ENCODE results near the gene IFNG. TPM values are rescaled to one million over a fixed set of nuclear protein-coding genes. Genes with fewer than 3 reads are reported as not detected.

IFNG gene
- total and polyA plus RNA-seq, 10 of the 15 experiments (the other 5 are each of a cell fraction or from before 2014, with no cell fraction given), result 0.10 to 1.4 (median 0.25) TPM; not detected in 2

- Histone ChIP-seq H3K4me1 (ENCODE audit: control insufficient read depth, insufficient read depth, low read length) (no peaks in the 10 kb centered on the region), H3K79me2 (ENCODE audit: control insufficient read depth, insufficient read depth, low read length) (no peaks in the 10 kb centered on the region), H3K9ac (ENCODE audit: control insufficient read depth, insufficient read depth, low read length) (no peak overlapping the region), H2AFZ (ENCODE audit: control insufficient read depth, low read depth, low read length) (no peak overlapping the region), H3K36me3 (ENCODE audit: control insufficient read depth in 2 of 2, insufficient read depth in 2 of 2, low read length in 1 of 2) (no peaks in the 10 kb centered on the region), H4K20me1 (ENCODE audit: control insufficient read depth, insufficient read depth) (no peaks in the 10 kb centered on the region), H3K27ac (ENCODE audit: control insufficient read depth, insufficient read depth) (no peak overlapping the region), H3K9me3 (replicated peaks; ENCODE audit: control insufficient read depth, insufficient read depth, low read length) (no peaks in the 10 kb centered on the region), H3K4me3 (no peak overlapping the region), H3K4me2 (ENCODE audit: control insufficient read depth, insufficient read depth) (no peak overlapping the region), H3K27me3 (replicated peaks in 1 of 2; ENCODE audit: control insufficient read depth in 2 of 2, insufficient read depth in 2 of 2, low read length in 1 of 2) (peaks cover 0 to 1% of the 10 kb centered on the region in 2 experiments; a peak in 2 of 4 replicates)
- TF ChIP-seq KDM1A (IDR thresholded peaks at IDR 0.05; ENCODE audit: borderline replicate concordance) (no peak), CBX5 (IDR thresholded peaks at IDR 0.05; ENCODE audit: low read depth) (no peak), RFX5 (IDR thresholded peaks at IDR 0.05; ENCODE audit: low read depth, low read length) (no peak), ESRRA (IDR thresholded peaks at IDR 0.05; ENCODE audit: low read length) (no peak), NBN (IDR thresholded peaks at IDR 0.05) (no peak), BHLHE40 (IDR thresholded peaks at IDR 0.05; ENCODE audit: borderline replicate concordance in 1 of 2, low read depth in 2 of 2, low read length in 1 of 2) (no peak), ZNF24 (IDR thresholded peaks at IDR 0.05) (no peak), MLLT1 (IDR thresholded peaks at IDR 0.05) (no peak), SREBF2 (IDR thresholded peaks at IDR 0.05; ENCODE audit: low read length) (no peak), ZBED1 (IDR thresholded peaks at IDR 0.05; ENCODE audit: borderline replicate concordance) (no peak), TAF1 (IDR thresholded peaks at IDR 0.05; ENCODE audit: borderline replicate concordance, low read depth, low read length) (no peak), NR2F1 (conservative IDR thresholded peaks at IDR 0.05) (no peak), PML (IDR thresholded peaks at IDR 0.05; ENCODE audit: low read length) (no peak), EED (IDR thresholded peaks at IDR 0.05; ENCODE audit: low read depth) (no peak), FOXM1 (IDR thresholded peaks at IDR 0.05; ENCODE audit: low read depth, low read length) (no peak), YY1 (IDR thresholded peaks at IDR 0.05; ENCODE audit: low read depth, low read length) (no peak), ZNF217 (IDR thresholded peaks at IDR 0.05) (no peak), ZNF274 (IDR thresholded peaks at IDR 0.05; ENCODE audit: insufficient read depth, insufficient read length) (no peak)
- ChIA-PET RAD21 (ENCODE audit: unreplicated experiment) (no interaction called here), CTCF (no interaction called here), POLR2A (interaction anchor here (0.6 to 0.7 kb wide), 2 partner anchors 27 to 239 kb away, joined by 4 to 5 read pairs; no protein-coding TSS in a partner anchor), SMC1A (ENCODE audit: uncharacterized antibody, unreplicated experiment) (no interaction called here)
- intact Hi-C loops (cut with micrococcal nuclease; ENCODE audit: unreplicated experiment) (no loop called here), in situ Hi-C loops (cut with MboI) (no loop called here)
- DNase-seq (ENCODE audit: low read depth, low spot score) (no peak), FAIRE-seq (no peak), ATAC-seq (no peak)
- 43% methylated on average over 5 of the region's 5 CpGs for WGBS (ENCODE audit: insufficient coverage, insufficient replicate concordance, low lambda C conversion rate, missing lambda C conversion rate)
- no TSS peak for BruUV-seq (replicated peaks)
Measured at GRCh38 chr12:68203460-68203875, 43.9 kb upstream of the IFNG start.
